ENCODE measurements around the gene CTSE.

Gene CTSE

DNA sequence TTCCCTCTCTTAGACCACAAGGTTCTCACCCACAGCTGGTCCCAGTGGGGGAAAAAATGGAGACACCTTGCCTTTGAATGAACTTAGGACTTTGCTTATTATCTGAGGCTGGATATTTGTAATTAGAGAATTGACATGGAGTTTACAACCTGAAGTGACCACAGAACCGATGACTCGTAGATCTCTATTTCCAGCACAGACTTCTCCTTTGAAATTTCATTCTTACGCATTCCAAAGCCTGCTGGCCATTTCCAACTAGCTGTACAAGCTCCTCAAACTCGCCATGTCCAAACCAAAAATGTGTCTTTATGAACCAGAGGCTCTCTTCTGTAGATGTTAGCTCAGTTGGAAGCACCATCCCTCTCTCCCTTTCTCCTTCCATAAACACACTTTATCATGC is 32.5 kb downstream of the CTSE start:
- no peak for DNase-seq (ENCODE audit: low read depth in 2 of 2)

DNA sequence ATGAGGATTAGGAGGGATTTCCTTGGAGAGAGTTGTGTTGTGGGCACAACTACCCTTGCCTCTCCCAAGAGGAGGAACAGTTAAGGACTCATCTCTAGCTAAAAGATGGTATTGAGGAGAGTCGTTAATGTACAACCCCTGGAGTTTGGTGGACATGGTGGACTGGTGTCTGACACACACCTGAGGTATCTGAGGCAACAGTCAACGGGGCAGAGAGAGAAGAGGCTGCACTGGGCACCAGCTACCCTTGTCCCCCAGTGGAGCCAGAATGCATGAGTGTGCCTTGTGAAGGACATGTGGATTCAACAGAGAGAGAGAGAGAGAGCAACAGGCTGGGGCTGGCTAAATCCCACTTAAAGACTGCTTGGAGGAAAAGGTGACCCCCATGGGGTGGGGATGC is 33.5 kb downstream of the CTSE start:
- DNase-seq (ENCODE audit: low read depth in 2 of 2), result no peak

DNA sequence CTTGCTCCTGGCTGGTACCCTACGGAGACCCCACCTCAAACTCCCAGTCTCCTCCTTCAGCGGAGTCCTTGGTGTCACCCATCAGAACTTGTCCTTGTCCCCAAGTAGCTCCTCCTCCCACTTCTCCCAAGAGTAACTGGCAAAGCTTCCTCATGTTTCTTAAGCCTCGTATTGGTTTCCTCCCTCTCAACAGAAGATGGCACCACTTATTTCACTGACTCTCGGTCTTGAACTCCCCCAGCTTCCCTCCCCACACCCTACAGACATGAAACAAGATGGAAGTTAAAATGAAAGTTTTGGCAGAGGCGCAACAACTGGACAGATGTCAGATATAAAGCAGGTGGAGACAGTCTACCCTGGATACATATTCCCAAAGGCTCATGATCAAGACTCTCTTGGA is 33.9 kb downstream of the CTSE start:
- DNase-seq (ENCODE audit: low read depth in 2 of 2), result no peak

DNA sequence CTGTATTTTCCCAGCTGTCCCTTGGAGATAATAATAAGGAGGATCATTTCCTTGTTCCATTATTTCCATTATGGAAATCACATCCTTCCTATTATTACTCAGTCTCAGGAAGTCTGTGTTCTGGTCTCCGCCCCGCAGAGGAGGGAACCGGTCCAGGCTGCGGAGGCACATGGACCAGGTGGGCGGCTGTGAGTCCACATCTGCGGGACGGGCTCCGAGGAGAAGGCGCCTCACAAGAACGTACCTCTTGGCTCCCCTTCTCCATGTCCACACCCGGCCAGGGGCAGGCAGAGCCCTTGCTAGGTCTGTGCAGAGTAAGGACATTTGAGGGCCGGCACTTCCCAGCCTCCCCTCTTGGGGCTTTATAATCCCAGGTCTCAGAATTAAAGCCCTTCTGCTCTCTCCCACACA is 35.1 kb downstream of the CTSE start:
- DNase-seq (ENCODE audit: low read depth in 2 of 2), result no peak

DNA sequence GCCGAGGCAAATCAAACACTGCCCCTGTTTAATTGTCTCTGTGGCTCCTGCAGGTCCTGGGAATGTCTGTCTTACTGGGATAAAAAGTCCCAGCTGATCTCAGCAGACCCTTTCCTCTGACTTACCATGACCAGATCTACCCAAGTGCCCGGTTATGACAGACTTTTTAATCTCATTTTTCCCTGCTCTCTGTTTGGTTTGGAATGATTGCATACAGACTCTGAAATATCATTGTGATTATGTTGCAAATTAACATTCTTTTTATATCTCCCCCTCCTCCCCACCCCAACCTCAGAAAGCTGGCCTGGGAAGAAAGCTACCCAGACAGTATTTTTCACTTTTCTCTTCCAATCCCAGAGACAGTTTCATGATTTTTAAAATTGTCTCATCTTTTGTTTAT is 36.8 kb downstream of the CTSE start:
- no peak for DNase-seq (ENCODE audit: low read depth in 2 of 2)

DNA sequence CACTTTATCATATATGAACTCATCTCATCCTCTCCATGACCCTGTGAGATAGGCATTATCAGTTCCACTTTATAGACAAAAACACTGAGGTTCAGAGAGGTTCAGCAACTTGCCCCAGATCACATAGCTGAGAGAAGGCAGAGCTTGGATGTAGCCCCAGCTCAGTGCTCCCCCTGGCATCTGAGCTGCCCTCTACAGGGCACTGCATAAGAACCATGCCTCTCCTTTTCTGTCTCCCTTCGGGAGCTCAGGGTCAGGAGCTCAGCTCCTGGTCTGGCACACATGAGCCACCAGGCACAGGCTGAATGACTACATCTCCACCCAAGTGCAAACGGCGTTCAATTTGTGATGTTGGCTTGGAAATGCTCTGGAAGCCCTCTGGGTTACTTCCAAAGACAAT is 37.4 kb downstream of the CTSE start:
- no peak for DNase-seq (ENCODE audit: low read depth in 2 of 2)

DNA sequence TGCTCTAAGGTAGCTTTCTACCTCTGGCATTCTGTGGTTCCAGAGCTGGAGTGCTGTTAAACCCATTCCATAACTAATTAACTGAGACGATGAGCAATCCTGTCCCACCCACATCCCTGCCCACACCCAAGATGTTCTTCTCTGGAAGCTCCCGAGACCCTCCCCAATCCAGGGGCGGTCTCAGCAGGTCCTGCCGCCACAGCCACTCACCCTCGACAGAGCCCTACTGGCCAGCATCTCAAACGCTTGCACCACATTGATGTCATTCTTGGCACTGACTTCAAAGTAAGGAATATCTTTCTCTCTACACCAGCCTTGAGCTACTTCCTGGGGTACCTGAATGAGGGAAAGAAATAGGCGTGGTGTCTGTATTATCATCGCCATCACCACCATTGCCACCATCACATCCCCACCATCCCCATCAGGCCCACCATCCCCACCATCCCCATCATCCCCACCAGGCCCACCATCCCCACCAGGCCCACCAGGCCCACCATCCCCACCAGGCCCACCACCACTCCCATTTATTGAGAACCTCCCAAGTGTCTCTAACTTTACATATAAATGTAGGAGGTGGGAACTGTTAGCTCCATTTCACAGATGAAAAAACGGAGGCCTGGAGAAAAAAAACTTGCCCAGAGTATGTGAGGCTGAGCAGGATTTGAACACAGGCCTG is 38.2 kb downstream of the CTSE start:
- DNase-seq (ENCODE audit: low read depth in 2 of 2), result no peak

DNA sequence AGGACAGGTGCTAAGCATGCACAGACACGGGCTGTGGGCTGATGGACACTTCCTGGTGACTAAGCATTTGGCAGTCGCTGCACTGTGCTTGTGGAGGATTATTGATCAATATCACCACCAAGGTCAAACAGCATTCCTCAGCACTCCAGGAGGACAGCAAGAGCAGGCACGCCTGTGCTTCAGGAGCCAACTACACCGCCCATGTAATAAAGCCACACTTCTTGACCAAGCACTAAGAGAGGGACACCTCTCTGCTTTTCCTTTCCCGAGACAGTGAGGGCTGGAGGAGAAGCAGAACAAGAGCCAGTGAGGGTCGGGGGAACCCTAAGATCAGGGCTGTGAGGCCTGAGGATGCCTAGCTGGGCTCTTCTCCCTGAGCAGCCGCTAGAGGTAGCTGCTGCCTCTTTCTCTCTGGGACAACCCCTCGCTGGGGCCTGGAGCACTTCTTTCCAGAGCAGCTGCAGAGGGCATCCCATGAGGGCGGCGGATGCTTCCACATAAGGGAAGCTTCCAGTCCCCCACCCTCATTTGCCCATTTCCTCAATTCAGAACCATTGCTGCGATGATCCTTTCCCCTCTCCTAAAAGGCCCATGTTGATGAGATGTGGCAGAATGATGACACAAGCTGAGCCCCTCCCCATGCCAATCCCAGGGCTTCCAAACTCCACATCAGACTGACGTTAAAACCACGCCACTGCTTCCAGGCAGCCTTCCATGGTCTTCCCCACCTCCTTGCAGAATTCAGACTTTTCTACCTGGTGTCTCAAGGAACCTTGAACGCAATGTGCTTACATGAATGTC is 39.6 kb downstream of the CTSE start:
- no peak for DNase-seq (ENCODE audit: low read depth in 2 of 2)

DNA sequence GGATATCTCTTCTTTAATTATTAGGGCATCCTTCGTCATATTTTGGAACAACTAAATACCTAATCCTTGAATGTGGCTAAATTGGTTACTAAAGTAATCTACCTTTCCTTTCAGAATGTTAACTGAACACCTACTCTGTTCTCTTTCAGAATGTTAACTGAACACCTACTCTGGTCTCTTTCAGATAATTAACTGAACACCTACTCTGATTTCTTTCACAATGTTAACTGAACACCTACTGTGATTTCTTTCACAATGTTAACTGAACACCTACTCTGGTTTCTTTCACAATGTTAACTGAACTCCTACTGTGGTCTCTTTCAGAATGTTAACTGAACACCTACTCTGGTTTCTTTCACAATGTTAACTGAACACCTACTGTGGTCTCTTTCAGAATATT is 42.4 kb downstream of the CTSE start:
- DNase-seq (ENCODE audit: low read depth in 2 of 2), result no peak

DNA sequence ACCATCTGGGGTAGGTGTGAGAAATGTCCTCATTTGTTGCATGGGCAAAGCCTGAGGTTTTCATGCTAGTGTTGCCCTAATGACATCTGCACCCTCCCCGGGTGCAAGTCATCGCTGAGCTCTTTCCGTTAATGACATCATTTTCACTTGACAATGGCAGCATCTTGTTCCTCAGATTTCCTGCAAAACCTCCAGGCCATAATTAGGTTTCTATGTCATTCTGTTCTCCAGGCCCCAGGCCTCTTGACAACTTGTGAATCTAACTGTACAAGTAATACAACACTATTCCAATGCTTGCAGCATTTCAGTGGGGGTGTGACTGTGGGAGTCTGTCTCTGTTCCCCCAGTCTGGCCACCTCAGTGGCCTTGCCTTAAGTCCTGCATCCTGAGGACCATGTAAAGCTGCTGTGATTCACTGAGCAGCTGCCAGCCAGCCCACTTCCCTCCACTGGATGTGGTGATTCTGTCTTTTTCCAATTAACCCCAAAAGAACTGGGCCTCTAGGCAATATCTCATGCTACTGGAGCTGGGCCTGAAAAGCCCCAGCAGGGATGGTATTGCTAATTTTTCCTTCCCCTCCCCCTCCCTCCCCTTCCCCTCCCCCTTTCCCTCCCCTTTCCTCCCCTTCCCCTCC is 43.3 kb downstream of the CTSE start:
- no peak for DNase-seq (ENCODE audit: low read depth in 2 of 2)

DNA sequence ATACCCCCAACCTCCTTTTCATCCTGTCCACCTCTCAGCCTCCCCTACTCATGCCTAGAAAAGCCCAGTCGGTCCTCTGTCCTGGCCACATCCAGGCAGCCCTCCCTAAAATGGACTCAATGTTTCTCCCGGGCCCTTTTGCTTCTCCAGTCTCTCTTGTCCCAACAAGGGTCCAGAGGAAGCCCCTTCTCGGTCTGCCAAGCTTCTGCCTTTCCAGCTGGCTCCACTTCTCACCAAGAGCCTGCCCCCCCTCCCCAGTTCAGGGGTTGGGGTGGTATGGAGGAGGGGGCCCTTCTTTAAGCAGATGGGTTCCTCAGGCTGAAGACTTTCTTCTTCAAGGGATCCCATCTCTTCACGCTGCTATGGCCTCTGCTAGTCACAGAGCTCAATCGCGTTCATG is 44.4 kb downstream of the CTSE start:
- DNase-seq (ENCODE audit: low read depth in 2 of 2), result no peak

DNA sequence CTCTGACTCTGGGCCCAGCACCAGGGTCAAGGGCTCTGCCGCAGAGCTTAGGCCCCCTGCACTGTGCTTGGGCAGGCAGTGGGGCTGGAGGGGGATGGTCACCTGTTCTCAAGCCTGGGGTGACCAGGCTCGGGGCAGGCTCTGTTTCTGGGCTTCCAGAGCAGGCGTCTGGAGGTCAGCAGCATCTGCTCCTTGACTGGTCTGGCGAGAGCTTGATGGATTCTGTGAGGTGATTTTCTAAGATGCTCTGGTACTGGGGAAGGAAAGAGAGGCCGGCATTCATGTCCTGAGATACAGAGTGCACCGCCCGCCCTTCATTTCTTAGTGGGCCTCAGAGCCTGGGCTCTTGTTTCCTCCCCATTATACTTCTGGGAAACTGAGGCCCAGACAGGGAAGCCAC is 45.0 kb downstream of the CTSE start:
- no peak for DNase-seq (ENCODE audit: low read depth in 2 of 2)

DNA sequence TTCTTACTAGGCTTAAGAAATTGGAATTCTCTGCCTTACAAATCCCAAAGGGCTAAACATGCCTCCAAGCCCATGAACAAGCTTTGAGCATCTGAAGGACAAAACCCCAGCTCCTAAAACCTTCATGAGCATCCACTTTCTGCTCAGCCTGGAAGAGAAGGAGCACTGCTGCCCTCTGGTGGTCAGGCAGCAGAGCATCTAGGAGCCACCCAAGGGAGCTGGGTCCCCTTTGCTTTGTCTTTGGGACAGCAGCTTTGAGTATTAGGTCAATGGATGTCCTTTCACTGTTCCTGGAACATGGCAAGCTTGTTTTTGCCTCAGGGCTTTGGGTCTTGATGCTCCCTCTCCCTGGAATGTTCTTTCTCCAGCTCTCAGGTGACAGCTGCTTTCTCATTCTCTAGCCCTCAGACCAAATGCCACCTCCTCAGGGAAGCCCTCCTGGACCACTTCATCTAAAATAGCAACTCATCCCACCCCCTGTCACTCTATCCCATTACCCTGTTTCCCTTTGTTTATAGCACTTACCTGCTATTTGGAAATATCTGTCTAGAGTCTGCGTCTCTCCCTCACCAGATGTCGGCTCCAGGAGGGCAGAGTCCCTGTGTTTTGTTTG is 46.2 kb downstream of the CTSE start:
- DNase-seq (ENCODE audit: low read depth in 2 of 2), result peak; percentile 35 to 45

DNA sequence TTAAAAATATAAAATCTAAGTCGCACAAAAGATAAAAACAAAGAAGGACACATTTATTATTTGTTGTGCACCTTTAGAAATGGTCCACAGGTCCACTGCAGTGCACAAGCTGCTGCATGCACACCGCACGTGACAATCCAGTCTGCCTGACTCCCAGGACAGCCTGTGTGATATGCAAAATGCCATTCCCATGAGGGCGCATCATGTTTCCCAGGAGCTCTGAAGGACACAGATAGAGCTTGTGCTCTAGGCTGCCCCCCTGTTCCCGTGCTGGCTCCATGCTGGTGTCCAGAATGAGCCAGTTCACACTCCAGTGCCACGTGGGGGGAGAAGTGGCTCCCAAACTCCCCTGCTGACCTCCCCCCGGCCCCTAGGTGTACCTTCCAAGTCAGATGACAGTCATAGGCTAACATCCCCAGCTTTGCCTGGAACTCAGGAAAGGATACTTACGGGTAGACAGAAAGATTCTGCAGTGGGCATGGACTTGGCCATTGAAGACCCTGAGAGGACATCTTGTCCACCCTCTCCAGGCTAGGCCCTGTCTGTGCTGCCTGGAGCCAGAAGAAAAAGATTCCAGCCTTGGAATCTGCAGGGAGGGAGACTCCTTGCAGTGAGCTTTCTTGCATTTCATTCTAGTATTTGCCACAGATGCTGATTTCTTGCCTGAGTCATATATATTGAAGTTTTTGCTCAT is 46.8 kb downstream of the CTSE start:
- DNase-seq (ENCODE audit: low read depth in 2 of 2), result no peak

DNA sequence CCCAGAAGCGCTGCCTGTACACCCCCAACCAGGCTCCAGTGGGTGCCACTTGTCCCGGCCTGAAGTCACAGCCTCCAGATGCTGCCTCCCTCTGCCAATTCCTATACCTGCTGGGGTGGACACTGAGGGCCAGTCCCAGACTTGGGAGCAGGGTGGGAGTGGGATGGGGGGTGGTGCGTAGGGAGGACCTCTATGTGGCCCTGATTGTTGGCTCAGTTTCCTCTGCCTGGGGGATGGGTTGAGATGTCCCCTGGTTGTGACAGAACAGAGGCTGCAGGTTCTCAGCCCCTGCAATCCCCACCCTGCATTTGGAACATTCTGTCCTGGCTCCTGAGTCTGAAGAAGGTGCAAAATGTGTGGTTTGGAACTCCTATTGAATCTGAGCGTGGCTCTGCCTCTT is 47.7 kb downstream of the CTSE start:
- no peak for DNase-seq (ENCODE audit: low read depth in 2 of 2)

DNA sequence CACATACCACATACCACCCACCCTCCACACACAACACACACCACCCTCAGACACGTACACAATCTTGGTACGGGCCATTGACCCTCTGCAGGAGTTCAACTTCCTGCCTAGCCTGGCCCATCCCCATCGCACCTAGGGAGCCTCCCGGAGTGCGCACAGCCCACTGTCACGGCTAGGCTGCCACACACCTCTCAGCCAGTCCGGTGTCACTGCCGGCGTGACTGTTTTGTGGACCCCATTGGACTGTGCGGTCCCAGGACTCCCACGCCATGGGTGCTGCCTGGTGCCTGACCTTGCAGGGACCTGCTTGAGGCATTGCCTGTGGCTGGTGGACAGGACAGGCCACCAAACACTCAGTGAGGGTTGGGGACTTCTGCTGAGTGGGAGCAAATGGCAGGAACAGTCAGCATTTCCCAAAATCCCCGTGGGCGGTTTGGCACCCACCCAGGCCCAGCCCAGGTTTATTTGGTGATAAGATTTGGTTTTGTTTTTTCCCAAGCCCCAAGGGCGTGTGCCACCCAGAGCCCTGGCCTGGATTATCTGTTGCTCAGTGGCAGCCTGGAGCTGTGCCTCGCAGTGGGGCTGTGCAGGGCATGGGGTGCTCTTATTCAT is 48.2 kb downstream of the CTSE start:
- DNase-seq (ENCODE audit: low read depth in 2 of 2), result no peak

DNA sequence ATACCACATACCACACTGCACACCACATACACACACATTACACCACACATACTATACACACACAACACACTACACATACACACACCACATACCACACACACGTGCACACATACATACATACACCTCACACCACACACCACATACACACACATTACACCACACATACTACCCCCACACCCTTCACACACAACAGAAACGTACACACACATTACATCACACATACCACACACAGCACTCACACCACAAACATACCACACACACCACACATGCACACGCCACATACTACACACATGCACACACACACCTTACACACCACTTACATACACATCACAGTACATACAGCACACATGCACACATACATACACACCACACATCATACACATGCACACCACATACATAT is 49.0 kb downstream of the CTSE start:
- no peak for DNase-seq (ENCODE audit: low read depth in 2 of 2)

DNA sequence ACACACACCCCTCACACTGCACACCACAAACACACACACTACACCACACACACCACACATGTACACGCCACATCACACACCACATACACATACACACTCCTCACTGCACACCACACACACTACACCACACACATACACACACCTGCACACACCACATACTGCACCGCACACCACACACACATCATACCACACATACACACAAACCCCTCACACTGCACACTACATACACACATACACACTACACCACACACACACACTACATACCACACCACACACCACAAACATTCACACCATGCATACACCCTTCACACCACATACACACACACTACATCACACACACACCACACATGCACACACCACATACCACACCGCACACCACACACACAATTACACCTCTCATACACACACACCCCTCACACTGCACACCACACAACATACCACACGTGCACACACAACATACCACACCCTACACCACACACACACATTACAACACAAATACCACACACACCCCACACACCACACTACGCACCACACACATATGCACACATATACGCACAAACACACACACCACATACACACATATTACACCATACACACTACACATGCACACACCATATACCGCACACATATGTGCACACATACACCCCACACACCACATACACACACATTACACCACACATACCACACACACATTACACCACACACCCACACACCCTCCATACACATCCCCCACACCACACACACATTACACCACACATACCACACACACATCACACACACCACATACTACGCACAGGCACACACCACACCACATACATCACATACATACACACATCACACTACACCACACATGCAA is 50.1 kb downstream of the CTSE start:
- DNase-seq (ENCODE audit: low read depth in 2 of 2), result no peak

DNA sequence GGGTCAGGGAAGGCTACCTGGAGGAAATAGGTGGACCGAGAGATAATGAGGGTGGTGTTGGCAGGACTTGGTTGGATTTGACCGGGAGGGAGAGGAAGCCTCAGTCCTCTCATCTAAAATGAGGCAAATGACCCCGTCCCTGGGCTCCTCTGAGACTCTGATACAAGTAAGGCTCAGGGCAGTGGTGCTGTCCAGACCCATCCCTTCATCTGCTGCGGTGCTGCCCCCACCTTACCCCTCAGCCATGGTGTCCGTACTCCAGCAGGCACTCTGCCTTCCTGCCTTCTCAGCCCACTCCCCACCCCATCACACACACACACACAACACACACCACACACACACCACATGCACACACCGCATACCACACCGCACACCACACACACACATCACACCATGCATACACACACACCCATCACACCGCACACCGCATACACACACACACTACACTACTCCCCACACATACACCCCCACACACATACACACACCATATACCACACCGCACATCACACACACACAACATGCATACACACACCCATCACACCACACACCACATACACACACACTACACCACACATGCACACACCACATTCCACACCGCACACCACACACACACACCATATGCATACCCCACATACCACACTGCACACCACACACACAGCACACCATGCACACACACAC is 51.1 kb downstream of the CTSE start:
- DNase-seq (ENCODE audit: low read depth in 2 of 2), result no peak

DNA sequence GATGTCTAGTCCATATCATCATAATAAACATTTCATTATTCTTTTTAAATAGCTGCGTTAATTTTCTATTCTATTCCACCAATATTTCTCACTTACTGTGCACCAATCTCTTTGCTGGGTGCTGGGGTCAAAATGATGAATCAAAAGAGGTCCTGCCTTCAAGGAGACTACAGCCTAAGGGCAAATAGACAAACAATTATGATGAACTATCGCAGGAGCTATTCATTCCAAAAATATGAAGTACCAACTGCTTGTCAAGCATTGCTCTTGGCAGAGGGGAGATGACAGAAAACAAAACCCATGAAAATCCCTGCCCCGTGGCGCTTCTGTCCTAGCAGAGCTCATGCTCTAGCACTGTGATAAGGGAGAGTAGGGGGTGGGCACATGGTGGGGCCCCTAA is 51.6 kb downstream of the CTSE start:
- no peak for DNase-seq (ENCODE audit: low read depth in 2 of 2)
